Subcutaneous abdominal adipose tissue (tissue), 5 donors: Measurements from ENCODE around the gene TCFL5.

Source experiments
- H3K27ac ChIP-seq: one replicate; pipeline ENCODE4 v1.7.0; 2013; ENCODE audit warnings: low read depth, mild to moderate bottlenecking, inconsistent platforms, low read length, moderate library complexity
- H3K27me3 ChIP-seq, 5 donors: one replicate each; pipeline ENCODE4 v1.7.0; 2013; ENCODE audit warnings: low read length in 5 of 5, inconsistent platforms in 1 of 5; ENCODE audit not compliant: control insufficient read depth in 5 of 5, insufficient read depth in 4 of 5
- H3K36me3 ChIP-seq, 5 donors: one replicate each; pipeline ENCODE4 v1.7.0; 2013; ENCODE audit warnings: low read length in 5 of 5; ENCODE audit not compliant: control insufficient read depth in 5 of 5, insufficient read depth in 5 of 5
- H3K4me1 ChIP-seq, 5 donors: one replicate each; pipeline ENCODE4 v1.7.0; 2013; ENCODE audit warnings: low read length in 5 of 5, mild to moderate bottlenecking in 3 of 5, moderate library complexity in 1 of 5; ENCODE audit not compliant: control insufficient read depth in 5 of 5, insufficient read depth in 5 of 5
- H3K4me3 ChIP-seq, 5 donors: one replicate each; pipeline ENCODE4 v1.7.0; 2013; ENCODE audit warnings: low read length in 5 of 5, low read depth in 1 of 5
- H3K9ac ChIP-seq, 5 donors: one replicate each; pipeline ENCODE4 v1.7.0; 2013; ENCODE audit warnings: low read length in 5 of 5, mild to moderate bottlenecking in 4 of 5, moderate library complexity in 3 of 5
- H3K9me3 ChIP-seq, 5 donors: one replicate each; pipeline ENCODE4 v1.7.0; 2013; ENCODE audit warnings: low read length in 5 of 5; ENCODE audit not compliant: control insufficient read depth in 5 of 5
- donor health status: healthy.
- donor health status: healthy.
- donor health status: healthy.
- donor health status: healthy.
- donor health status: healthy.

Gene TCFL5

DNA sequence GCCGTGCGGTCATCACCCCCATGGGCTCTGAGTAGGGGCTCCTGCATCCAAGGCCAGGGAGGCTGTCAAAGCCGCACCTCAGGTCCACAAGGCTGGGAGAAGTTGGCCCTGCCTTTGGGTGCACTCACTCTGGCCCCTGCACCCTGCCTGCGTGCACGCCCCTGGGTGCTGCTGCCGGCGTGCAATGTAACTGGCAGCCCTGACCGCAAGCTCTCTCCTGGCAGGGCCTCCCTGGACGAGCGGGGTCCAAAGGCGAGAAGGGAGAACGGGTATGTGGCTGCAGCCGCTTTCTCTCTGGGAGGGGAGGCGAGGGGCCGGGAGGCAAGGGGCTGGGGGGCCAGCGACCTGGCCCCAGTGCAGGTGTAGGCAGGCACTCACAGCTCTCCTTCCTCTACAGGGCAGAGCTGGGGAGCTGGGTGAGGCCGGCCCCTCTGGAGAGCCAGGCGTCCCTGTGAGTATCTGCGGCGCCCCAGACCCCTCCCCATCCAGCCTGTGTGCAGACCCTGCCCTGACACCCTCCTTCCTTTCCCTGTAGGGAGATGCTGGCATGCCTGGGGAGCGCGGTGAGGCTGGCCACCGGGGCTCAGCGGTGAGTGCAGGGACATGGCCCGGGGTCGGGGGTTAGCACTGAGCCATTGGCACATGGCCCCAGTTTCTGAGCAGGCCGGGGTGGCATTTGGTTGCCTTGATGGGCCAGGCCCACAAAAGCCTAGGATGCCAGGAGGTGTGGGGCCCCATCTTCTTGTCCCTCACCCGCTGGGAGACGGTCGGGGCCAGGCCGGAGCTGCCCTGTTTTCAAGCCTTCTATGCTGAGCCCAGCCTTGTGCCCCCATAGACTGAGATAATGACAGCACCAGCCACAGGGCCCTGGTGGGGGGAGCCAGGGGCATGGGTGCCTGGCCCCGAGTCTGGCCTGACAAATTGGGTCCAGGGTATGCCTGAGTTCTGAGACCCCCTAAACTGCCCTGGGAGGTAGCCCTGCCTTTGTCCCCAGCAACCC lies 32.1 kb downstream of the TCFL5 start:
- Histone ChIP-seq H3K36me3 (no peaks in the 10 kb centered on the region), H3K9ac (no peak overlapping the region), H3K27me3 (peaks cover 0 to 5% (median 0%) of the 10 kb centered on the region in 5 donors), H3K4me3 (no peak overlapping the region), H3K4me1 (peaks cover 3 to 28% (median 18%) of the 10 kb centered on the region in 5 donors), H3K9me3 (no peaks in the 10 kb centered on the region), H3K27ac (no peak overlapping the region)

DNA sequence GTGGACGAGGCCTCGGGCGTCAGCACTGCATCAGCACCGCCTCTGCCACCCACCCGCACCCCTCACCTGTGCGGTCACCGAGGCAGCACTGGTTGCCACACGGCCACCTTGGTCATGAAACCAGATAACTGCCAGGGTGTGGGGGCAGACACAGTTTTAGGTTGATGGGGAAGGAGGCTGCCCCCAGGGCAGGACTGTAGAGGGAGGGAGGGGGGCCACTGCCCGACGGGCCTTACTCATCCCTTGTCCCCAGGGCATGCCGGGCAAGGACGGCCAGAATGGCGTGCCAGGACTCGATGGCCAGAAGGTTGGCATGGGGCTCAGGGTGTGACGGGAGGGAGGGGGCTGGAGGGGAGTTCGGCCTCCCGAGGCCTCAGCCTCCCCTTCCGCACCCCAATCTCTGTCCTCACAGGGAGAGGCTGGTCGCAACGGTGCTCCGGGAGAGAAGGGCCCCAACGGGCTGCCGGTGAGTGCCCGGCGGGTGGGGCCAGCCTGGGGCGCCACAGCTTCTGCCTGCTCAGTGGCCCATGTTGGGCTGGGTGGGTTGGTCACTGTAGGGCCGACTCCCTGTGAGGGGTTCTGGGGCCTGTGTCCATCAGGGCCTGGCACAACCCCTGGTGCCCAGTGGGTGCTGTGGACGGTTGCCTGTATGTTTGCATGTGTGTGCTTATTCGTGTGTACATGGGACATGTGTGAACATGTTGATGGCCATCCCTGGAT lies 33.0 kb downstream of the TCFL5 start:
- H3K27me3 ChIP-seq, result peaks cover 0 to 5% (median 0%) of the 10 kb centered on the region in 5 donors
- no peak overlapping the region for H3K9ac ChIP-seq
- no peak overlapping the region for H3K27ac ChIP-seq
- H3K9me3 ChIP-seq, result no peaks in the 10 kb centered on the region
- no peaks in the 10 kb centered on the region for H3K36me3 ChIP-seq
- H3K4me3 ChIP-seq, result no peak overlapping the region
- peaks cover 3 to 32% (median 19%) of the 10 kb centered on the region in 5 donors for H3K4me1 ChIP-seq

DNA sequence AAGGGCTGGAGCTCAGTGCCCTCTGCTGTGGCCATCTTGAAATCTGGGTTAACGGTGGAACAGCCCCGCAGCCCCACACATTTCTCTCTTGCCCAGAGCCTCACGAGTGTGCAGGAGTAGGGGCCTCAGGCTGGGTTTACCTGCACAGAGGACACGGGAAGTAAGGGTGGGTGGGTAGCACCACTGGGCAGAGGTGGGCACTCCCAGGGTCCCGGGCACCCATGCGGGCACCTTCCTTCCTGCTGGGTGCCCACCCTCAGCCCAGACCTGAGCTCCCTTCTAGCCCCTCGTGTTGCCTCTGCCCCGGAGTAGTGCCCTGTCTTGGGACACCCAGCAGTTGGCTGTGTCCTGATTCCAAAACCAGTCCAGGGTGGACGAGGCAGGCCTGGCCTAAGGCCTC lies 33.6 kb downstream of the TCFL5 start:
- H3K27ac ChIP-seq, result no peak overlapping the region
- no peaks in the 10 kb centered on the region for H3K36me3 ChIP-seq
- no peaks in the 10 kb centered on the region for H3K9me3 ChIP-seq
- peaks cover 3 to 31% (median 19%) of the 10 kb centered on the region in 5 donors for H3K4me1 ChIP-seq
- no peak overlapping the region for H3K9ac ChIP-seq
- no peak overlapping the region for H3K4me3 ChIP-seq
- peaks cover 0 to 5% (median 0%) of the 10 kb centered on the region in 5 donors for H3K27me3 ChIP-seq

DNA sequence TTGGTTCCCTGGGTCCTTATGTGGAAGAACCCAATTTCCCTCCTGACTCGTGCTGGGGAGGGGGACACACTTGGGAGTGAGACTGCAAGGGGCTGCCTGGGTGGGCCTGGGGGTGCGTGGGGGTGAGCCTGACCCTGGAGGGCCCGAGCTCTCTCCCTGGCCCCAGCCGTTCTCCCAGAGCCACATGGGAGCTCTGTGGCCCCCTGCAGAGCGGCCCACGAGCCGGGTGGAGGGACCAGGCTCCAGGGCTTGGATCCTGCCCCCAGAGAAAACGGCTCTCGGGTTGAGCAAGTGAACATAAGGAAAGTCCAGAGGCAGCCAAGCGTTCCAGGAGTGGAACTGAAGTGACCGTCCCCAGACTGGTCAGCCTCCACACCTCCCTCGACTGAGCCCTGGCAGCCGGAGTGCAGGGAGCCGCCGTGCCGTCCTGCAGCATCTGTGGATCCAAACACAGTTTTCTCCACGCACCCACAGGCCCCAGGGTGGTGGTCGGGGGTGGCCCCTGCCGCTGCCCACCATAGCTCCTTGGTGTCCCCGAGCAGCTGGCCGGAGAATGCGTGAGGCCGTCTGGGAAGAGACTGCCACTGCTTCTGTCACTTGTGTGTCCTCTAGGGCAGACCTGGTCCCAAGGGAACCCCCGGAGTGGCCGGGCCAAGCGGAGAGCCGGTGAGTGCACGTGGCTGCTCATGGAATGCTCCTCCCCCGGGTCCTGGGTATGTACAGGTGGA lies 34.1 kb downstream of the TCFL5 start:
- Histone ChIP-seq H3K4me3 (no peak overlapping the region), H3K27me3 (peaks cover 0 to 5% (median 0%) of the 10 kb centered on the region in 5 donors), H3K9me3 (no peaks in the 10 kb centered on the region), H3K27ac (no peak overlapping the region), H3K36me3 (no peaks in the 10 kb centered on the region), H3K9ac (no peak overlapping the region), H3K4me1 (peaks cover 3 to 26% (median 16%) of the 10 kb centered on the region in 5 donors)

DNA sequence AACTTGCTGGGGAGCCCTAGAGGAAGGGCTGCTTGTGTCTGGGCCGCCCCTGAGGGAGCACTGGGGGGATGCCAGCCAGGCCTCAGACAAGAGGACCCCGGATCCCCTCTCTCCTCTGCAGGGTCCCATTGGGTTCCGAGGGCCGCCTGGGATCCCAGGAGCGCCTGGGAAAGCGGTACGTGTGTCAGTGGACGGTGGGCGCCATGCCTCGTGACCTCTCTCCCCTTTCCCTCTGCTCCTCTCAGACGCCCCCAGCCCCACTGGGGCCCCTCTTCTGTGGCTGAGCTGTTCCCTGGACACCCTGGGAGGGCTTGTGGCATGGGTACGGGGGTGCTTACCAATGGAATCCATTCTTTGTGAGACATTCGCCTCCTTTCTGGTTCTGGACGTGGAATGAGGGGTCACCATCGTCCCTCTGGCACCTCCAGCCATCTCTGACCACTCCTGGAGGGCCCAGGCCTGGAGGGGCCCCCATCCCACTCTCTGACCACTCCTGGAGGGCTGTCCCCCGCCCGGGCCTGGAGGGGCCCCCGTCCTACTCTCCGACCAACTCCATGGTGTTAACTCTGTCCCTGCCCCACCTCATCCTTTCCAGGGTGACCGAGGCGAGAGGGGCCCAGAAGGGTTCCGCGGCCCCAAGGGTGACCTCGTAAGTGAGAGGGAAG lies 34.8 kb downstream of the TCFL5 start:
- Histone ChIP-seq H3K27ac (no peak overlapping the region), H3K27me3 (peaks cover 0 to 5% (median 0%) of the 10 kb centered on the region in 5 donors), H3K36me3 (no peaks in the 10 kb centered on the region), H3K4me3 (no peak overlapping the region), H3K9ac (no peak overlapping the region), H3K9me3 (no peaks in the 10 kb centered on the region), H3K4me1 (peaks cover 0 to 19% (median 9%) of the 10 kb centered on the region in 5 donors)

DNA sequence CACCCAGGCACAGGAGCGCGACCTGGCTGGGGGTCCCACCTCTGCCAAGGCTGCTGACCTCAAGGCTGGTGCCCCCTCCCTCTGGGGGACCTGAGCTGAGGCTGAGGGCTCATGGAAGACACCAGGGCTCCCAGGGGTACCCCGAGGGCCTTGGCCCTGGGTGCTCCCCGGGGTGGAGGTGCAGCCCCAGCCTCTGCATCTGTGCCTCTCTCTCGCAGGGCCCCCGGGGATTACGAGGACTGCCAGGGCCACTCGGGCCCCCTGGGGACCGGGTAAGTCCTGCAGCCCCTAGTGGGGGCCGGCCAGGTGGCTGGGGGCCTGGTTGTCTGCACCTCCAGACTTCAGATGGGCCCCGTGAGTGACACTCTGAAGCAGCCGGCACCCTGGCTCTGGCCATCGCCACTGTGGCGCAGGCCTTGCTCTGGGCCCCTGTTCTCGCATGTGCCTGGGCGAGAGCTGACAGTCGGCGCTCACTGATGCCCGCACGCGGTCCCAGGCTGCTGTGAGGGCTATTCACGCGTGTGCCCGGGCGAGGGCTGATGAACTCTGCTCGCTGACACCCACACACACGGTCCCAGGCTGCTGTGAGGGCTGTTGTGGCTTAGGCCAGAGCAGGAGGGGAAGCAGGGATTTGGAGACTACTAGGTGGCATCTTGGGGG lies 35.5 kb downstream of the TCFL5 start:
- no peaks in the 10 kb centered on the region for H3K36me3 ChIP-seq
- no peak overlapping the region for H3K4me3 ChIP-seq
- no peaks in the 10 kb centered on the region for H3K9me3 ChIP-seq
- peaks cover 0 to 5% (median 3%) of the 10 kb centered on the region in 5 donors for H3K27me3 ChIP-seq
- H3K27ac ChIP-seq, result no peak overlapping the region
- H3K9ac ChIP-seq, result no peak overlapping the region
- peaks cover 0 to 13% (median 4%) of the 10 kb centered on the region in 5 donors for H3K4me1 ChIP-seq

DNA sequence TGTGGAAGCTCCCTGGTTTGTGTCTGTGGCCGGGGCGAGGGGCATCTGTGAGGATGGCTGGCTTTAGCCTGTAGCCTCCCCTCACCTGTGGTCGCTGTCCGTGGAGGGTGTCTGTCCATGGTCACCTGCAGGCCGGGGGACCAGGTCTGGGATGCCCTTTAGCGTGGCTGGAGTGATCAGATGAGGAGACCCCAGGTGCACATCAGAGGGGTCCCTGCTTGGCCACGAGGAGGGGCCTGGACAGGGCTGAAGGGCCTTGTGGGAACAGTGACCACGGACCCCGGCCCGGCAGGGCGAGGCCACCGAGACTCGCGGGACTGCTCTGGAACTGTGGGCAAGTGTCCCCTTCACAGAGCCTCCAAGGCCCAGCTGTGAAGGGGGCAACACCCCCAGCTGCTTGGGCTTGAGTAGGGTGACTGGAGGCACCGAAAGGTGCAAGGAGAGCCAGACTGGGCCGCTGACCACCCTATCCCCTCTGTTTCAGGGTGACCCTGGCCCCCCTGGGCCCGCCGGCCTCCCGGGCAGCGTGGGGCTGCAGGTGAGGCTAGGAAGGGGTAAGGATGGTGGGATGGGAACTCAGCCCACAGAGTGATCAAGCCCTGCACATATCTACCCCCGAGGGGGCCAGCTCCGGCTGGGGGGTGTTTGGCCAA lies 36.2 kb downstream of the TCFL5 start:
- peaks cover 0 to 11% (median 4%) of the 10 kb centered on the region in 5 donors for H3K4me1 ChIP-seq
- H3K36me3 ChIP-seq, result no peaks in the 10 kb centered on the region
- no peak overlapping the region for H3K4me3 ChIP-seq
- no peaks in the 10 kb centered on the region for H3K9me3 ChIP-seq
- H3K27ac ChIP-seq, result no peak overlapping the region
- H3K9ac ChIP-seq, result no peak overlapping the region
- peaks cover 0 to 6% (median 4%) of the 10 kb centered on the region in 5 donors for H3K27me3 ChIP-seq

DNA sequence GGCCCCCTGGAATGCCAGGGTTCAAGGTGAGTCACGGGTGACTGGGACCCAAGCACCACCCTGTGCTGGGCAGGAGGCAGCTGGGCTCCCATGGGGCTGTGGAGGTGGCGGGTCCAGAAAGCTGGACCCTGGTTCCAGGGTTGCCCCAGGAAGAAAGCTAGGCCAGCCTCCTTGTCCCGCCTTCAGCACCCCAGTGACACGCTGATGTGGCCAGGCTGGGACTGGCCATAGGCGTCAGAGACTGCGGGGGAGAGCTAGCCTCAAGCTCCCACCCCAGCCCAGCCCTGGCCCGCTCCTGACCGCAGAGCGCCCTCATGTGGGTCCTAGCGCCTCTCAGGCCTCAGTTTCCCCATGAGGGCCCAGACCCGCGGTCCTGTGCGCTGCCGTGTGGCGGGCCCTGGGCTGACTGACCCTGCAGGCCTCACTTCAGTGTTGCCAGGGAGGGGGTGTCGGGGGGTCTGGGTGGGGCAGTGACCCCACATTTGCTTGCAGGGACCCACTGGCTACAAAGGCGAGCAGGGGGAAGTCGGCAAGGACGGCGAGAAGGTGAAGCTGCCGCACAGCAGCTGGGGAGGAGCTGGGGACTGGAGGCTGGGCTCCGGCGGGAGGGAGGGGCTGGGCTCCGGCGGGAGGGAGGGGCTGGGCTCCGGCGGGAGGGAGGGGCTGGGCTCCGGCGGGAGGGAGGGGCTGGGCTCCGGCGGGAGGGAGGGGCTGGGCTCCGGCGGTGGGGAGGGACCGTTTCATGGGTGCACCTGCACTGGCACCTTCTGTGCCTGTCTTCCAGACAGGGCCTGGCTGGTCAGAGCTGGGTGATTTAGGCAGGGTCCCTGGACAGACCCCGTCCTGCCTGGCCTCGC lies 36.9 kb downstream of the TCFL5 start:
- peak overlapping the region in 1 of 5 donors; percentile 59 for H3K9ac ChIP-seq
- peaks cover 3 to 13% (median 10%) of the 10 kb centered on the region in 5 donors for H3K27me3 ChIP-seq
- no peak overlapping the region for H3K27ac ChIP-seq

More for the DNA sequence above, 36.9 kb downstream of the TCFL5 start:
- Histone ChIP-seq H3K9me3 (no peaks in the 10 kb centered on the region), H3K4me3 (peak overlapping the region in 2 of 5 donors; percentile 42 to 56), H3K36me3 (no peaks in the 10 kb centered on the region), H3K4me1 (peaks cover 0 to 17% (median 10%) of the 10 kb centered on the region in 5 donors)
